ENCODE results near the gene CMIP. TPM values are rescaled to one million over a fixed set of nuclear protein-coding genes. Genes with fewer than 3 reads are reported as not detected.
A peak's percentile ranks its signal among the peaks of the same experiment; 100 is the strongest.

CMIP gene
- total RNA-seq, 1 experiment from 2014 or later, result 53.6 TPM

DNA sequence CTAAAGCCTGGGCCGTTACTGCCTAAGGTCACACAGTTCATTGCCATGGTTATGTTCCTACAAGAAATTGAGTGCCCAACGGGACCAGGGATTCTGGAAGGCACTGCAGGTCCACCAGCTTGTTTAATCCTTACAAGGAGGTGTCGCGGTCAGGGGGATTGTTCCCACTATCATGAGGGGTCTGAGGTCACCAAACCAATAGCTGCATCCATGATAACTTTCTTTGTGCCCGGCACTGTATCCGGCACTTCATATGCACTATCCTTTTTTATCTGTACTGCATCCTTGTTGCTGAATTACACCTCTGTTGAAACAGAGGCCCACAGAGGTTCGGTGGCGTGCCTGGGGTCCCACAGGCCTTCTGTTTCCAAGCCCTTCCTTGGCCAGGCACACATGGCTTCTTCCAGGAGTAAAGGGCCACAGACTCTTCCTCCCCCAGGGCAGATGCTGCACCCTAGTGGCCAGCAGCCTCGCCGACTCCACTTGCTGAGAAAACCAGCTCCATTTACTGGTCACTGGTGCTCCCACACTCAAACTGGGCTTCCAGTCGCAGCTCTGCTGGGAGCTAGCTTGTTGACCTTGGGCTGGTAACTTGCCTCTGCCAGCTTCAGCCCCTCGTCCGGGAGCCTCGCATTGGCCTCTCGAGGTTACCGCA is 252.5 kb downstream of the CMIP start:
- peak; percentile 52 for DNase-seq (ENCODE audit: unreplicated experiment)
- Mint-ChIP-seq H3K27ac (ENCODE audit: low read depth, unreplicated experiment) (no peak overlapping the region), H3K27me3 (ENCODE audit: insufficient read depth, unreplicated experiment) (no peaks in the 10 kb centered on the region), H3K4me1 (ENCODE audit: insufficient read depth, unreplicated experiment) (no peaks in the 10 kb centered on the region), H3K36me3 (ENCODE audit: insufficient read depth, unreplicated experiment) (peaks cover 48% of the 10 kb centered on the region), H3K9me3 (ENCODE audit: unreplicated experiment) (no peaks in the 10 kb centered on the region), H3K4me3 (ENCODE audit: unreplicated experiment) (no peak overlapping the region)
- ChIA-PET POLR2A (interaction anchor here (0.7 to 1.0 kb wide), 4 partner anchors 251 to 296 kb away, joined by 3 read pairs; no protein-coding TSS in a partner anchor), CTCF (interaction anchor here (0.5 to 2.1 kb wide), 27 partner anchors 9 to 423 kb away, joined by 3 to 8 read pairs (median 4); no protein-coding TSS in a partner anchor)
- TF ChIP-seq, protein P1, sequence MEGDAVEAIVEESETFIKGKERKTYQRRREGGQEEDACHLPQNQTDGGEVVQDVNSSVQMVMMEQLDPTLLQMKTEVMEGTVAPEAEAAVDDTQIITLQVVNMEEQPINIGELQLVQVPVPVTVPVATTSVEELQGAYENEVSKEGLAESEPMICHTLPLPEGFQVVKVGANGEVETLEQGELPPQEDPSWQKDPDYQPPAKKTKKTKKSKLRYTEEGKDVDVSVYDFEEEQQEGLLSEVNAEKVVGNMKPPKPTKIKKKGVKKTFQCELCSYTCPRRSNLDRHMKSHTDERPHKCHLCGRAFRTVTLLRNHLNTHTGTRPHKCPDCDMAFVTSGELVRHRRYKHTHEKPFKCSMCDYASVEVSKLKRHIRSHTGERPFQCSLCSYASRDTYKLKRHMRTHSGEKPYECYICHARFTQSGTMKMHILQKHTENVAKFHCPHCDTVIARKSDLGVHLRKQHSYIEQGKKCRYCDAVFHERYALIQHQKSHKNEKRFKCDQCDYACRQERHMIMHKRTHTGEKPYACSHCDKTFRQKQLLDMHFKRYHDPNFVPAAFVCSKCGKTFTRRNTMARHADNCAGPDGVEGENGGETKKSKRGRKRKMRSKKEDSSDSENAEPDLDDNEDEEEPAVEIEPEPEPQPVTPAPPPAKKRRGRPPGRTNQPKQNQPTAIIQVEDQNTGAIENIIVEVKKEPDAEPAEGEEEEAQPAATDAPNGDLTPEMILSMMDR (IDR thresholded peaks at IDR 0.05; ENCODE audit: unreplicated experiment), result peak; percentile 84
- intact Hi-C loops (cut with micrococcal nuclease), result loop anchor here (1.0 to 5.0 kb wide), 3 partner anchors 75 to 294 kb away; no protein-coding TSS in a partner anchor
- BruUV-seq (replicated peaks), result no TSS peak

DNA sequence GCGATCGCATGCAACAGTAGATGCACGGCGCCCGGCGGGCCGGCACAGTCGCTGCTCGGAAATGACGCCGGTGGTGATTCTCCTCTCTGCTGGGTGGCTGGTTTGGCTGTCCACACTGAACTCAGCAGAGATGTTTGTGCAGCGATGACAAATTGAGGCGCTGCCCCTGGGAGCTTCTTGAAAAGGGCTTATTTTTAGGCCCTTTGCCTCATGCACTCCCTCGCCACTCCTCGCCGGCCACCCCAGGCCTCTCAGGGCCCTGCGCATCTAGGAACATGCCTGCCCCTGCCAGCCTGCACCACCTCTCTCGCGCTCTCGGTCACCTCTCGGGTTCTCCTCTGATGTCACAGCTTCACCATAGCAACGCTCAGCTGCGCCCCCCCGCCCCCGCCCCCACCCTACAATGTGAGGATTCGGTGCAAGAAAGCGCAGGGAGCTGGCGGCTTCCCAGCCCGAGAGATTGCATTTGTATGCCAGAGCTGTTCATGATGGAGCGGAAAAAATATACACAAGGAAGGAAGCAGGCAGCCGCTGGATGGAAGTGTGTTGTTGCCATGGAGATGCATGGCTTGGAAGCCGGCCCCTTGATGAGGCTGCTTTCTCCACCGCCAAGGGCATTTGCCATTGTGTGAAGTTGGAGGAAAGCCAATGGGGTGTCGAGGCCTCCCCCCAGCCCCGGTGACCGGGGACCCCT is 253.2 kb downstream of the CMIP start:
- POLR2A ChIA-PET, result interaction anchor here (0.8 to 1.0 kb wide), 3 partner anchors 252 to 297 kb away, joined by 3 read pairs; no protein-coding TSS in a partner anchor
- TF ChIP-seq, protein P1 (IDR thresholded peaks at IDR 0.05; ENCODE audit: unreplicated experiment), result no peak

DNA sequence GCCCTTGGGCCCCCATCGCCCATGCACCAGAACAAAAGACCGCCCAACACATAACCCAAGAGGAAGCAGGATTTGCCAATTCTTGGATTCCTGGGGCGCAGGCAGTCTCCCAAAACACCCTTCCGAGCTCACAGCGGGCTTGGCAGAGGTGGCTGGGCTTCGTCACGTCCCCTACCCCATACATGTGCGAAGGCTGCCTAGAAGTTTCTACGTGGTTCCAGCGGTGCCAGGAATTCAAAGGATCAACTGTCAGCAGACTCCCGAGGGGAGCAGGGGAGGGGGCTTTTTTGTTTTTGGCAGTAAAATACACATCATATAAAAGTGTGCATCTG is 253.7 kb downstream of the CMIP start:
- POLR2A ChIA-PET, result no interaction called here
- H3K4me1 Mint-ChIP-seq (ENCODE audit: insufficient read depth, unreplicated experiment), result peaks cover 4% of the 10 kb centered on the region
- H3K9me3 Mint-ChIP-seq (ENCODE audit: unreplicated experiment), result no peaks in the 10 kb centered on the region
- H3K27me3 Mint-ChIP-seq (ENCODE audit: insufficient read depth, unreplicated experiment), result no peaks in the 10 kb centered on the region
- H3K4me3 Mint-ChIP-seq (ENCODE audit: unreplicated experiment), result no peak overlapping the region
- H3K36me3 Mint-ChIP-seq (ENCODE audit: insufficient read depth, unreplicated experiment), result peaks cover 54% of the 10 kb centered on the region
- no peak for DNase-seq (ENCODE audit: unreplicated experiment)
- intact Hi-C loops (cut with micrococcal nuclease), result loop anchor here (5.0 kb wide), 1 partner anchor 76 kb away; no protein-coding TSS in a partner anchor
- TF ChIP-seq, protein P1 (IDR thresholded peaks at IDR 0.05; ENCODE audit: unreplicated experiment), result no peak
- CTCF ChIA-PET, result interaction anchor here (0.5 to 2.1 kb wide), 7 partner anchors 25 to 297 kb away, joined by 3 to 7 read pairs (median 5); no protein-coding TSS in a partner anchor
- no peak overlapping the region for H3K27ac Mint-ChIP-seq (ENCODE audit: low read depth, unreplicated experiment)
- no TSS peak for BruUV-seq (replicated peaks)

More for the DNA sequence above, 253.2 kb downstream of the CMIP start:
- intact Hi-C loops (cut with micrococcal nuclease), result loop anchor here (1.0 to 5.0 kb wide), 3 partner anchors 75 to 294 kb away; no protein-coding TSS in a partner anchor
- Mint-ChIP-seq H3K4me1 (ENCODE audit: insufficient read depth, unreplicated experiment) (no peaks in the 10 kb centered on the region), H3K4me3 (ENCODE audit: unreplicated experiment) (no peak overlapping the region), H3K27ac (ENCODE audit: low read depth, unreplicated experiment) (no peak overlapping the region), H3K36me3 (ENCODE audit: insufficient read depth, unreplicated experiment) (peaks cover 53% of the 10 kb centered on the region), H3K9me3 (ENCODE audit: unreplicated experiment) (no peaks in the 10 kb centered on the region), H3K27me3 (ENCODE audit: insufficient read depth, unreplicated experiment) (no peaks in the 10 kb centered on the region)
- CTCF ChIA-PET, result interaction anchor here (0.5 to 2.1 kb wide), 24 partner anchors 8 to 399 kb away, joined by 3 to 8 read pairs (median 4); no protein-coding TSS in a partner anchor
- BruUV-seq (replicated peaks), result no TSS peak
- DNase-seq (ENCODE audit: unreplicated experiment), result no peak

DNA sequence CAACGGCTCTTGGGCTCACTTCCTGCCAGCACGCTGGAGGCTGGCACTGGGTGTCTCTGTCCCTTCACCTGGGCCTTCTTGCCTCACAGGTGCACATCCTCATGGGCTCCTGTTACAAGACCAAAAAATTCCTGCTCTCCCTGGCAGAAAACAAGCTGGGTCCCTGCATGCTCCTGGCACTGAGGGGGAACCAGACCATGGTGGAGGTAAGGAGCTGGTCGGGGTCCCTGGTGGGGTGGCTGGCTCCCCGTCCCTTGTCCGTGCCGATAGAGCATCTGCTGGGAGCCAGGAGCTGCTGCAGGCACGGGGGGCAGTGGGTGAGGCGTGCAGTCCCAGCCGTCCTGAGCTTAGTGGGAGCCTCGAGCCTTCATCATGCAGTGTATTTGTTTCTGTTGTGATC is 255.0 kb downstream of the CMIP start:
- Mint-ChIP-seq H3K9me3 (ENCODE audit: unreplicated experiment) (no peaks in the 10 kb centered on the region), H3K27me3 (ENCODE audit: insufficient read depth, unreplicated experiment) (no peaks in the 10 kb centered on the region), H3K36me3 (ENCODE audit: insufficient read depth, unreplicated experiment) (peaks cover 46% of the 10 kb centered on the region), H3K4me1 (ENCODE audit: insufficient read depth, unreplicated experiment) (peaks cover 8% of the 10 kb centered on the region), H3K4me3 (ENCODE audit: unreplicated experiment) (no peak overlapping the region), H3K27ac (ENCODE audit: low read depth, unreplicated experiment) (no peak overlapping the region)
- CTCF ChIA-PET, result interaction anchor here (0.6 to 1.1 kb wide), 3 partner anchors 24 to 297 kb away, joined by 3 to 4 read pairs (median 3); no protein-coding TSS in a partner anchor
- TF ChIP-seq, protein P1 (IDR thresholded peaks at IDR 0.05; ENCODE audit: unreplicated experiment), result no peak
- BruUV-seq (replicated peaks), result no TSS peak
- POLR2A ChIA-PET, result no interaction called here
- intact Hi-C loops (cut with micrococcal nuclease), result loop anchor here (5.0 kb wide), 1 partner anchor 77 kb away; no protein-coding TSS in a partner anchor
- no peak for DNase-seq (ENCODE audit: unreplicated experiment)
